B cell (primary cell): ENCODE results near the gene PLAAT4. TPM values are rescaled to one million over a fixed set of nuclear protein-coding genes. Genes with fewer than 3 reads are reported as not detected.

Experiments
- ATAC-seq: fragments of 200-7000 bp; cut with Tn5 transposase; one replicate; pipeline ENCODE4 v1.10.0; 2021; ENCODE audit warnings: low read depth, mild to moderate bottlenecking, moderate number of reproducible peaks, moderate library complexity
- CTCF ChIA-PET: fragments of 350-600 bp; sonication (Branson Sonifier 250); formaldehyde crosslinking; loops from one replicate; lab custom pipeline; 2021; ENCODE audit warnings: antibody characterized with exemption, inconsistent platforms; lab: Charles Lee
- POLR2A ChIA-PET: fragments of 350-600 bp; sonication (Branson Sonifier 250); formaldehyde crosslinking; loops from one replicate; lab custom pipeline; 2021; ENCODE audit warnings: antibody characterized with exemption; lab: Charles Lee
- DNase-seq: peaks from one replicate; pipeline ENCODE4 v3.0.0; 2013
- H2AFZ ChIP-seq: 2 replicates; pipeline ENCODE4 v1.6.1; 2012; ENCODE audit warnings: mild to moderate bottlenecking, low read depth, low read length; ENCODE audit not compliant: insufficient read depth, poor library complexity, severe bottlenecking
- H3K27ac ChIP-seq, 2 donors: 1 replicate in 1 of 2; 2 replicates in 1 of 2; pipeline ENCODE4 v1.5.1; 2012 to 2013; ENCODE audit warnings: low read length in 2 of 2, mild to moderate bottlenecking in 2 of 2, moderate library complexity in 1 of 2
- H3K27me3 ChIP-seq, 4 experiments: fragments of 200-600 bp in 1 of 4; sonication (generic) in 1 of 4; replicated peaks in 1 of 4; 1 replicate in 2 of 4; 2 replicates in 2 of 4; pipeline versions ENCODE4 v1.6.1 to v1.7.0; 2013 to 2016; ENCODE audit warnings: low read length in 3 of 4, mild to moderate bottlenecking in 2 of 4, mixed read lengths in 1 of 4, moderate library complexity in 1 of 4; ENCODE audit not compliant: insufficient read depth in 4 of 4, control insufficient read depth in 3 of 4; ENCODE audit errors: control extremely low read depth in 1 of 4
- H3K36me3 ChIP-seq, 2 experiments: replicated peaks in 1 of 2; 1 replicate in 1 of 2; 2 replicates in 1 of 2; pipeline versions ENCODE4 v1.6.1 to v1.7.1; 2013; ENCODE audit warnings: low read length in 1 of 2; ENCODE audit not compliant: insufficient read depth in 2 of 2, control insufficient read depth in 1 of 2; ENCODE audit errors: control extremely low read depth in 1 of 2, extremely low read depth in 1 of 2
- H3K4me1 ChIP-seq, 2 donors: fragments of 200-600 bp in 1 of 2; sonication (generic) in 1 of 2; 1 replicate in 1 of 2; 2 replicates in 1 of 2; pipeline versions ENCODE4 v1.5.1 to v1.6.1; 2013 to 2017; ENCODE audit warnings: low read length in 2 of 2; ENCODE audit not compliant: control insufficient read depth in 2 of 2, insufficient read depth in 2 of 2
- H3K4me2 ChIP-seq: replicated peaks from 2 replicates; pipeline ENCODE3; 2012; ENCODE audit warnings: mild to moderate bottlenecking, low read depth, low read length; ENCODE audit not compliant: poor library complexity, severe bottlenecking
- H3K4me3 ChIP-seq, 5 experiments: fragments of 200-600 bp in 1 of 5; sonication (generic) in 1 of 5; 1 replicate in 3 of 5; 2 replicates in 2 of 5; pipeline versions ENCODE4 v1.5.1 to v1.7.0; 2011 to 2016; ENCODE audit warnings: low read length in 4 of 5, mild to moderate bottlenecking in 4 of 5, low read depth in 2 of 5, control low read depth in 1 of 5, moderate library complexity in 1 of 5; ENCODE audit not compliant: insufficient read depth in 1 of 5; ENCODE audit errors: control extremely low read depth in 1 of 5, extremely low read depth in 1 of 5
- H3K79me2 ChIP-seq: fragments of 200-600 bp; sonication (generic); one replicate; pipeline ENCODE4 v1.6.0; 2016; ENCODE audit warnings: low read length; ENCODE audit not compliant: control insufficient read depth, insufficient read depth
- H3K9ac ChIP-seq: fragments of 200-600 bp; sonication (generic); 2 replicates; pipeline ENCODE4 v1.6.1; 2017; ENCODE audit warnings: mild to moderate bottlenecking, low read length, moderate library complexity
- H3K9me3 ChIP-seq, 3 donors: one replicate each; pipeline versions ENCODE4 v1.6.1 to v1.7.1; 2013; ENCODE audit warnings: low read length in 2 of 3; ENCODE audit not compliant: control insufficient read depth in 2 of 3, insufficient read depth in 1 of 3; ENCODE audit errors: control extremely low read depth in 1 of 3
- H4K20me1 ChIP-seq: 2 replicates; pipeline ENCODE4 v1.6.0; 2012; ENCODE audit warnings: mild to moderate bottlenecking, low read length; ENCODE audit not compliant: insufficient read depth, control insufficient read depth, poor library complexity, severe bottlenecking
- H3K27ac Mint-ChIP-seq: one replicate; pipeline ENCODE4 v1.8.0; 2021; ENCODE audit warnings: mixed read lengths
- H3K27me3 Mint-ChIP-seq: one replicate; pipeline ENCODE4 v1.8.0; 2021; ENCODE audit warnings: mixed read lengths
- H3K4me1 Mint-ChIP-seq: one replicate; pipeline ENCODE4 v1.8.0; 2021; ENCODE audit warnings: mixed read lengths
- H3K4me3 Mint-ChIP-seq: one replicate; pipeline ENCODE4 v1.8.0; 2021; ENCODE audit warnings: mixed read lengths
- H3K9me3 Mint-ChIP-seq: one replicate; pipeline ENCODE4 v1.8.0; 2022; ENCODE audit warnings: mixed read lengths; ENCODE audit not compliant: insufficient read depth
- CTCF ChIP-seq: fragments of 200-600 bp; IDR thresholded peaks from one replicate; pipeline ENCODE4 v1.8.0; 2022; ENCODE audit warnings: antibody characterized with exemption, mild to moderate bottlenecking
- EZH2 ChIP-seq: IDR thresholded peaks from 2 replicates; pipeline ENCODE4 v1.6.1; 2012; ENCODE audit warnings: borderline replicate concordance, low read depth, mild to moderate bottlenecking, moderate library complexity, low read length; ENCODE audit not compliant: insufficient read depth, poor library complexity, severe bottlenecking
- WGBS: methylation state at CpG from one replicate; pipeline ENCODE4 v1.1.5; 2013; ENCODE audit warnings: missing lambda C conversion rate; ENCODE audit not compliant: insufficient coverage; 5-methylcytosine and 5-hydroxymethylcytosine counted together
- intact Hi-C: fragments of 100-400 bp; cut with micrococcal nuclease; formaldehyde crosslinking; loops from one replicate; pipeline ENCODE4 v1.10.0; 2022
- polyA plus RNA-seq: library from polyadenylated mRNA; depleted of rRNA; stranded (reverse); fragments of >200 nt; gene quantifications from 2 replicates; pipeline ENCODE4 v1.2.3, GENCODE V29; 2012
- total RNA-seq, 2 donors: library from RNA; stranded (reverse); fragments of 120-200 nt in 1 of 2; gene quantifications; 1 replicate in 1 of 2; 2 replicates in 1 of 2; pipeline versions ENCODE4 v1.2.3 to v1.2.4, GENCODE V29; 2013 to 2022

PLAAT4 gene
- total and polyA plus RNA-seq, 2 donors (not counting 1 experiment from before 2014, with no cell fraction given) = 13.1 to 35.0 TPM

GRCh38 chr11:63564056-63564774, 27.6 kb downstream of the PLAAT4 start:
- no peaks in the 10 kb centered on the region for H3K36me3 ChIP-seq
- peak overlapping the region; percentile 11 for H3K4me2 ChIP-seq
- ChIA-PET POLR2A (interaction anchor here (0.5 kb wide), 1 partner anchor 1689 kb away, joined by 4 read pairs; no protein-coding TSS in a partner anchor), CTCF (interaction anchor here (1.4 kb wide), 1 partner anchor 27 kb away, joined by 3 read pairs; no protein-coding TSS in a partner anchor)
- DNase-seq = peak; percentile 52
- H2AFZ ChIP-seq = no peak overlapping the region
- H3K79me2 ChIP-seq = no peaks in the 10 kb centered on the region
- TF ChIP-seq CTCF (no peak), EZH2 (no peak)
- H3K27me3 ChIP-seq = peaks cover 0 to 4% (median 2%) of the 10 kb centered on the region in 4 experiments
- 89% methylated on average over 2 of the region's 7 CpGs for WGBS
- ATAC-seq = no peak
- Mint-ChIP-seq H3K27me3 (peaks cover 18% of the 10 kb centered on the region), H3K27ac (no peak overlapping the region), H3K4me1 (peaks cover 41% of the 10 kb centered on the region), H3K9me3 (no peaks in the 10 kb centered on the region), H3K4me3 (no peak overlapping the region)
- intact Hi-C loops = no loop called here
- no peak overlapping the region for H3K27ac ChIP-seq
- H4K20me1 ChIP-seq = no peaks in the 10 kb centered on the region
- peaks cover 0 to 5% (median 0%) of the 10 kb centered on the region in 3 donors for H3K9me3 ChIP-seq
- no peak overlapping the region for H3K9ac ChIP-seq
- H3K4me1 ChIP-seq = peaks cover 33 to 44% of the 10 kb centered on the region in 2 donors
- H3K4me3 ChIP-seq = no peak overlapping the region

- Mint-ChIP-seq H3K27ac (no peak overlapping the region), H3K27me3 (peaks cover 15% of the 10 kb centered on the region), H3K4me3 (no peak overlapping the region), H3K4me1 (peaks cover 41% of the 10 kb centered on the region), H3K9me3 (no peaks in the 10 kb centered on the region)
- H2AFZ ChIP-seq = no peak overlapping the region
- ChIA-PET CTCF (interaction anchor here (1.0 kb wide), 1 partner anchor 75 kb away, joined by 3 read pairs; no protein-coding TSS in a partner anchor), POLR2A (no interaction called here)
- H4K20me1 ChIP-seq = no peaks in the 10 kb centered on the region
- H3K9me3 ChIP-seq = peaks cover 0 to 5% (median 0%) of the 10 kb centered on the region in 3 donors
- peak overlapping the region; percentile 11 for H3K4me2 ChIP-seq
- H3K4me3 ChIP-seq = no peak overlapping the region
- H3K36me3 ChIP-seq = no peaks in the 10 kb centered on the region
- ATAC-seq = no peak
- H3K27ac ChIP-seq = no peak overlapping the region
- no peak for DNase-seq
- peaks cover 0 to 4% (median 2%) of the 10 kb centered on the region in 4 experiments for H3K27me3 ChIP-seq
- WGBS = 71% methylated on average over 3 of the region's 4 CpGs
- H3K79me2 ChIP-seq = no peaks in the 10 kb centered on the region
- H3K4me1 ChIP-seq = peaks cover 33 to 44% of the 10 kb centered on the region in 2 donors
- H3K9ac ChIP-seq = no peak overlapping the region
- intact Hi-C loops = loop anchor here (5.0 kb wide), 1 partner anchor 372 kb away; the partner anchor contains the start of gene NAA40
- no peak for TF ChIP-seq CTCF
- TF ChIP-seq EZH2 = no peak
Measured at GRCh38 chr11:63564784-63565350, 28.3 kb downstream of the PLAAT4 start.
